Measurements from ENCODE around the gene EPHA3.

DNA sequence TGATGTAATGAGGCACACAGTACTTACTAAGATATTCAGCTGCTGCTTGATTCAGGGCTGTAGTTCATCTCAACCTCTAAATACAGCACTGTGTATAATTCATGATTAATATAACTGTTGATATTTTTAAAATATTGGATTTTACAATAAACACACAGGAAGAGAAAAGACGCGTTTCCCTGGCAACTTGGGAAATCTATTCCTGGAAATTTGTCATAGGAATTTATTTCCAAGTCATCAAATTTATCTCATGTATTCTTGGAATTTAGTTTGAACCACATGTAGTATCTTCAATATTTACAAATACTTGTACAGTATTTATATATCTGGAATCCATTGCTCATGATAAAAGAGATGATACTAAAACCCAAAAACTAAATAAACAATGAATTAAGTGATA lies 30.6 kb downstream of the EPHA3 start:
- TF ChIP-seq, protein P1, sequence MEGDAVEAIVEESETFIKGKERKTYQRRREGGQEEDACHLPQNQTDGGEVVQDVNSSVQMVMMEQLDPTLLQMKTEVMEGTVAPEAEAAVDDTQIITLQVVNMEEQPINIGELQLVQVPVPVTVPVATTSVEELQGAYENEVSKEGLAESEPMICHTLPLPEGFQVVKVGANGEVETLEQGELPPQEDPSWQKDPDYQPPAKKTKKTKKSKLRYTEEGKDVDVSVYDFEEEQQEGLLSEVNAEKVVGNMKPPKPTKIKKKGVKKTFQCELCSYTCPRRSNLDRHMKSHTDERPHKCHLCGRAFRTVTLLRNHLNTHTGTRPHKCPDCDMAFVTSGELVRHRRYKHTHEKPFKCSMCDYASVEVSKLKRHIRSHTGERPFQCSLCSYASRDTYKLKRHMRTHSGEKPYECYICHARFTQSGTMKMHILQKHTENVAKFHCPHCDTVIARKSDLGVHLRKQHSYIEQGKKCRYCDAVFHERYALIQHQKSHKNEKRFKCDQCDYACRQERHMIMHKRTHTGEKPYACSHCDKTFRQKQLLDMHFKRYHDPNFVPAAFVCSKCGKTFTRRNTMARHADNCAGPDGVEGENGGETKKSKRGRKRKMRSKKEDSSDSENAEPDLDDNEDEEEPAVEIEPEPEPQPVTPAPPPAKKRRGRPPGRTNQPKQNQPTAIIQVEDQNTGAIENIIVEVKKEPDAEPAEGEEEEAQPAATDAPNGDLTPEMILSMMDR (conservative IDR thresholded peaks at IDR 0.05) = no peak
- TF ChIP-seq ZFX (IDR thresholded peaks at IDR 0.05) = no peak

Data from C4-2B (cell line).